GM20000 (cell line): ENCODE data around the gene TANK.
A peak's percentile ranks its signal among the peaks of the same experiment; 100 is the strongest.

ENCODE experiments used
- DNase-seq: peaks from one replicate; pipeline ENCODE4 v3.0.0; 2012; ENCODE audit warnings: low spot score
- TF ChIP-seq, protein P1 (sequence below): IDR thresholded peaks from 2 replicates; pipeline ENCODE4 v1.5.1; 2012; ENCODE audit warnings: mild to moderate bottlenecking, control low read depth; ENCODE audit errors: extremely low read depth, missing control alignments

Gene TANK

DNA sequence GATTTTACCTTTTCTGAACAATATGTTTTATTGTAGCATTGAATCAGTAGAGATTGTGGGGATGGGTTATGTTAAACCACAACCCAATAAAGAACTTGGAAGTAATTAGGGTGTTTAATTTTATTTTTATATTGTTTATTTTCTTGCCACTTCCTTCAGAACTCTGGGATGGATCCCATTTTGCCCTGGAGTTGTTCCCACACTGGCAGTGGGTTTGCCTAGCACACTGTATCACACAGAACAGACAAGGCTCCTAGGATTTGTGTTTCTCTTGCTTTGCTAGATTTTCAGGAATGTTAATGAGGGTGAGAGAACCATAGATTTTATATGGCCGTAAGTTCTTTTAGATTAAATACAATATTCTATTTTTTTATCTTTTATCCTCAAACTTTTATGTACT is 59.0 kb downstream of the TANK start:
- TF ChIP-seq, protein P1, sequence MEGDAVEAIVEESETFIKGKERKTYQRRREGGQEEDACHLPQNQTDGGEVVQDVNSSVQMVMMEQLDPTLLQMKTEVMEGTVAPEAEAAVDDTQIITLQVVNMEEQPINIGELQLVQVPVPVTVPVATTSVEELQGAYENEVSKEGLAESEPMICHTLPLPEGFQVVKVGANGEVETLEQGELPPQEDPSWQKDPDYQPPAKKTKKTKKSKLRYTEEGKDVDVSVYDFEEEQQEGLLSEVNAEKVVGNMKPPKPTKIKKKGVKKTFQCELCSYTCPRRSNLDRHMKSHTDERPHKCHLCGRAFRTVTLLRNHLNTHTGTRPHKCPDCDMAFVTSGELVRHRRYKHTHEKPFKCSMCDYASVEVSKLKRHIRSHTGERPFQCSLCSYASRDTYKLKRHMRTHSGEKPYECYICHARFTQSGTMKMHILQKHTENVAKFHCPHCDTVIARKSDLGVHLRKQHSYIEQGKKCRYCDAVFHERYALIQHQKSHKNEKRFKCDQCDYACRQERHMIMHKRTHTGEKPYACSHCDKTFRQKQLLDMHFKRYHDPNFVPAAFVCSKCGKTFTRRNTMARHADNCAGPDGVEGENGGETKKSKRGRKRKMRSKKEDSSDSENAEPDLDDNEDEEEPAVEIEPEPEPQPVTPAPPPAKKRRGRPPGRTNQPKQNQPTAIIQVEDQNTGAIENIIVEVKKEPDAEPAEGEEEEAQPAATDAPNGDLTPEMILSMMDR: no peak
- no peak for DNase-seq

DNA sequence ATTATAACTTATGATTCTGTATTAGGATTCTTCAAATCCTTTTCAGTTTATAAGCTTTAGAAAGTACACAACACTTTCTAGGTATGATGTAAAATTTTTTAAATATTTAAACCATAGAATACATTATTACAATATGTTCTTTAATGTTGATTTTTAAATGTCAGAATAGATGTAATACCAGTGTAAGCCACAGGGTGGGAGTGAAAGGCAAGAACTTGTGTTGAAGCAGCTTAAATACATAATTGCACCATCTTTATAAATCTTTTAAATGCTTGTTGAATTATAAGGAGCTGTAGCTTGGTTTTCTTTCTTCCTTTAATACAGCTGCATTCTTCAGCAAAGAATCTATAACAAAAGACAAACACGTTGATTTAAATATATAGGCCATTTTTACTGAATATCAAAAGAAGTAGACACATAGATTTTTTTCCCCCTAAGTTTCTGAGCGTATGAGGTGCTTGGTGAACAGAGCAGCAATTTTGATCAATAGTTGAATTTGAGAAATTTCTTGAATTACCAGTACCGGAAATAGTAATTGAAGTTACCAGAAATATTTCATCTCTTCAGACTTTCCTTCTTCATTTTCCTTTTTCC is 63.0 kb downstream of the TANK start:
- TF ChIP-seq, protein P1: peak; percentile 34
- no peak for DNase-seq

DNA sequence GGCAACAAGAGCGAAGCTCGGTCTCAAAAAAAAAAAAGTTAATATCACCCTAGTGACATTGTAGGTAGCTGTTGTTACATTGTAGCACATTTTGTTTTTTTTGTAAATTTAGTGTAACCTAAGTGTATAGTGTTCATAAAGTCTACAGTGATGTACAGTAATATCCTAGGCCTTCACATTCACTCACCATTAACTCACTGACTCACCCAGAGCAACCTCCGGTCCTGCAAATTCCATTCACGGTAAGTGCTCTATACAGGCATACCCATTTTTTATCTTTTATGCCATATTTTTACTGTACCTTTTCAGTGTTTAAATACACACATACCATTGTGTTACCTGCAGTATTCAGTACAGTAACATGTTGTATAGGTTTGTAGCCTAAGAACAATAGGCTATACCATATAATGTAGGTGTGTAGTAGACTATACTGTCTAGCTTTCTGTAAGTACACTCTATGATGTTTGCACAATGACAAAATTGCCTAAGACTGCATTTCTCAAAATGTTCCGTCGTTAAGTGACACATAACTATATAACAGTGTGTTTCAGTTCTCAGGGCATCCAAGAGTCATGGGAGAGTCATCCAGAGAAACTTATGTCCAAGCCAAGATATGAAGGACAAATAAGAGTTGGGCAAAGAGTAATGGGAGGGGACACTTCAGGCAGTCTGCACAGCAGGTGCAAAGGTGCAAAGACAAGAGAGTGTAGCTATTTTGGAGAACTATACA is 68.4 kb downstream of the TANK start:
- DNase-seq: no peak
- TF ChIP-seq, protein P1: no peak

DNA sequence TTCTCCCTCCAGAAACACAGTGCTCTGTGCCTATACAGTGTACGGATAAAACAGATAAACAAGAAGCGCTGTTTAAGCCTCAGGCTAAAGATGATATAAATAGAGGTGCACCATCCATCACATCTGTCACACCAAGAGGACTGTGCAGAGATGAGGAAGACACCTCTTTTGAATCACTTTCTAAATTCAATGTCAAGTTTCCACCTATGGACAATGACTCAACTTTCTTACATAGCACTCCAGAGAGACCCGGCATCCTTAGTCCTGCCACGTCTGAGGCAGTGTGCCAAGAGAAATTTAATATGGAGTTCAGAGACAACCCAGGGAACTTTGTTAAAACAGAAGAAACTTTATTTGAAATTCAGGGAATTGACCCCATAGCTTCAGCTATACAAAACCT is 70.7 kb downstream of the TANK start:
- TF ChIP-seq, protein P1: no peak
- no peak for DNase-seq

DNA sequence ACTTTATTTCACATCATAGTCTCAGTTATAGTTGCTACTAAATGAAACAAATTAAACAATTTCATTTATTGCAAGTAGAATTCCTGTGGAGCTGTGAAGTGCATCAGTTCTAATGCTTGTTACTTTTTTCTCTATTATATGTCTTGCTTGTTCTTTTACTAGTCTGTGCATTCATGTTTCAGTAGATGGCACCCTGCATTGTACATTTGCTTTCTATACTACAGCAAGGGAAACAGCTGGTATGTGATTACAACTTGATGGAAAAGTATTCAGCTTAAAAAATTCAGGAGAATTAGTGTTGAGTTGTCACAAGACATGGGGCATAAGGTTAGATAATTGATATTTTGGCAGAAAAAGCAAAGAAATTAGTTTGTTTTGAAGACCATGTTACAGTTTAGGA is 72.3 kb downstream of the TANK start:
- no peak for DNase-seq
- TF ChIP-seq, protein P1: no peak

DNA sequence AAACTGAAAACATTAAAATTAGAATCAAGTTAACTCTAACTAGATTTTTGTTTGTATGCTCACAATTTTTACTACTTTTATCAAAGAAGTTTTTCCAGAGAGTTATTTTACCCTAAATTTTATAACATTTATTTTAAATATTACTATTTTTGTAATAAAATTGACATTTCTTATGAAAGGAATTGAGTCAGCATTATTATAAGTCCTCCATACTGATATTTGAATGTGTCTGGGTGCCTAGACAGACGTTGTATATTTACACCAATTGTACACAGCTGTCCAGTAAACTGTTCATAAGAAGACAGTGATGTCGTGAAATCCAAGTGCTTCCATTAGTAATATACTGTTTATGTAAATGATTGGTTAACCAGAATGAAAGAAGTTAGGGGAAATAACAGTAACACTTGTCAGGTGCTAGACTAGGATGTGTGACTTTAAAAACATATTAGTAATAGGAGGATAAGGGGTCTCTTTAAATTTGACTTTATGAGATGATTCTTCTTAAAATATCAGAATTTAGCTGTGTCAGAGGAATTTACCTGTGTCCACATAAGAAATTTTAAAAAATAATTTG is 73.7 kb downstream of the TANK start:
- TF ChIP-seq, protein P1: no peak
- DNase-seq: no peak

DNA sequence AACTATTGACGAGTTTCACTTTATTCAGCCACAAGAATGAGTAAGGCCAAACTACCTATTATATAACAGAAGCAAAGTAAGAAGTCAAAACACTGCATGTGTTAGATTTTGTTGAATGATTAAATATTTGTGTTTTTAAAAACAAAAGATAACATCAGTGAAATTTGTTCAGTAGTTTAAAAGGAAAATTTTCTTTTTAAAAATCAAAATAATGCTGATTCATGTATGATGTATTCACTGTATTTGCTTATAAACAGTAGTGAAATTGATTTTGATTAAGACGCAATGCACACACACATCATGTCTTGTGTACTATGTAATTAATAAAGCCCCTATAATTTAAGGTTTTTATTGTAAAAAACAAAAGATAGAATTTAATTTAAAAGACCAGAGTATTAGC is 74.4 kb downstream of the TANK start:
- TF ChIP-seq, protein P1: no peak
- DNase-seq: no peak
